HG03442 (cell line): ENCODE measurements around the gene NCR3LG1.

ENCODE experiments used
- ATAC-seq: cut with Tn5 transposase; IDR thresholded peaks from one replicate; pipeline ENCODE4 v1.9.1; 2021; ENCODE audit warnings: mild to moderate bottlenecking, moderate library complexity; ENCODE audit not compliant: unreplicated experiment

NCR3LG1 gene

DNA sequence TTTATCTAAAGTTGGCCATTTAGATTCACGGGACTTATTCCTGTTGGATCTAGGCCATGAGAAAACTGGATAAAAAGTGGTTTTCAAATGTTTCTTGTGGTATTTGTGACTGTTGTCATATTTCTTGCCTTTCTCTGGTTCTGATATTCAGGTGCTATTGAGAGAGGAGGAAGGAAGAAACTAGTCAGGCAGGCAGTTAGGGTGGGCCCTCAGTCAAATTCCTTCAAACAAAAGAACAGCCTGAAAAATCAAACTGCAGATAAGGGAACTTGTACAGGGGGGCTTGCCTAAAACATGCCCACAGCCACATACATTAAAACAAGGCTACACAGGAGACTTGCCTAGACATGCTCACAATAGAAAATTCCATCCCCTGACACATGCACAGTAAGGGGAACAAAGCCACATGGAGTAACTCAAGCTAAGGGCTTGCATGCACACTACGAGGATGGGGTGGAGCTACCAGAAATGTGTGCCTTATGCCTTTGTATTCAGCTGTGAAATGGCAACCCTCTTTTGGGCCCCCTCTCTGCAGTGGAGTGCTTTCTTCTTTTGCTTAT is 18.2 kb downstream of the NCR3LG1 start:
- no peak for ATAC-seq

DNA sequence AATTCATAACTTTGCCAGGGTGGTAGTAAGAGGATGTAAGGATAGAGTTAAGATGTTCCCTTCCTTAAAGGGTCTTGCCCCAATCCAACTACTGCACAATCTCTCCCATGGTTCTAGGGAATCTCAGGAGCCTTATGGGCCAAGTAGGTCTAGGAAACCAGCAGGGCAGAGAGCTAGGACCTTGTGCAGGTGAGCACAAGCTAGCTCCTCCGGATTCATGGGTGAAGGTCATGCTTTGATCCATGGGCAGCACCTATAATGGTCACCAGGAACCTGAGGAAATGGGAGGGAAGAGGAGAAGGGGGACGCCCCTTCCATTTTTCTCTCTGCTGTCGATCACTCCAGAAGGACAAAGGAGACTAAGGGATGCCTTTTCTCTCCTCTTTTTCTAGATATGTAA is 20.0 kb downstream of the NCR3LG1 start:
- no peak for ATAC-seq

DNA sequence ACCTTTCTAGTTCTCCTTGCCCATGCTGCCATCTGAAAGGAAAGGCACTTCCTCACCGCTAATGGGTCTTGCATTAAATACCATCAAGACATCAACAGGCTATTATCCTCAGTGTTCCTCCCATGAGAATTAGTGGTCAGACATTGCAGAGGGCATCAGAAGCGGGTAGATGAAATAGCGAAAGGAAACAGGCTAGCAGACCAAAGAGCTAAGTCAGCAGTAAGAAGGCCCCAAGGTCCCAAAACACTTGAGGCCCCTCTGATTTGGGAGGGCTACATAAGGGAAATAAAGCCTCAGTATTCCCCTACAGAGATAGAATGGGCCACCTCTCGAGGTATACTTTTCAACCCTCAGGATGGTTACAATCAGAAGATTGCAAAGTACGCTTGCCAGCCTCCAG is 23.9 kb downstream of the NCR3LG1 start:
- ATAC-seq: no peak

DNA sequence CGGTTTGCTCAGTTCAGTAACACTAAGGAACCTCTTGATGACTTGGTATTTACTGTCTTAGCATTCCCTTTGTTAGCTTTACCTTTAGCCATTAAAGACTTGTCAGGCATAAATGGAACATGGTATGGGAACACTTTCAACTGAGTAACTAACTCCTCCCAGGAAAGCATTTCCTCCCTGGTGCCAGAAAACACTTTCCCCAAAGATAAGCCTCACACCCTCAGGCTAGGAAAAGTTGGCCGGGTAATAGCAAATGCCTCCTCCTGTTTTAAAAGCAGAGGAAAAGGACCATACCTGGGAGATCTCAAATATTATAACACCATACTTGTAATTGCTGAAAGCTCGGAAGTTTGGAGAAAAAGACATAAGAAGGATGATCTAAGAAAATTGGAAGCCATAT is 24.9 kb downstream of the NCR3LG1 start:
- ATAC-seq: no peak

DNA sequence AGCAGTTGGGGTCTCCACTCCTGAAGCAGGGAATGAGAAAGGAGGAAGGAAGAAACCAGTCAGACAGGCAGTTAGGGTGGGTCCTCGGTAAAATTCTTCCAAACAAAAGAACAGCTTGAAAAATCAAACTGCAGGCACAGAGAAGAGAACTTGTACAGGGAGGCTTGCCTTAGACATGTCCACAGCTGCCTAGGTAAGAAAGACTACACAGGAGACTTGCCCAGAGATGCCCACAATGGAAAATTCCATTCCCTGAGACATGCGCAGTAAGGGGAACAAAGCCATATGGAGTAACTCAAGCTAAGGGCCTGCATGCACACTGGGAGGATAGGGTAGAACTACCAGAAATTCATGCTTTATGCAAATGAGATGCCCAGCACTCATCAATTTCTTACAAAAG is 27.1 kb downstream of the NCR3LG1 start:
- no peak for ATAC-seq

DNA sequence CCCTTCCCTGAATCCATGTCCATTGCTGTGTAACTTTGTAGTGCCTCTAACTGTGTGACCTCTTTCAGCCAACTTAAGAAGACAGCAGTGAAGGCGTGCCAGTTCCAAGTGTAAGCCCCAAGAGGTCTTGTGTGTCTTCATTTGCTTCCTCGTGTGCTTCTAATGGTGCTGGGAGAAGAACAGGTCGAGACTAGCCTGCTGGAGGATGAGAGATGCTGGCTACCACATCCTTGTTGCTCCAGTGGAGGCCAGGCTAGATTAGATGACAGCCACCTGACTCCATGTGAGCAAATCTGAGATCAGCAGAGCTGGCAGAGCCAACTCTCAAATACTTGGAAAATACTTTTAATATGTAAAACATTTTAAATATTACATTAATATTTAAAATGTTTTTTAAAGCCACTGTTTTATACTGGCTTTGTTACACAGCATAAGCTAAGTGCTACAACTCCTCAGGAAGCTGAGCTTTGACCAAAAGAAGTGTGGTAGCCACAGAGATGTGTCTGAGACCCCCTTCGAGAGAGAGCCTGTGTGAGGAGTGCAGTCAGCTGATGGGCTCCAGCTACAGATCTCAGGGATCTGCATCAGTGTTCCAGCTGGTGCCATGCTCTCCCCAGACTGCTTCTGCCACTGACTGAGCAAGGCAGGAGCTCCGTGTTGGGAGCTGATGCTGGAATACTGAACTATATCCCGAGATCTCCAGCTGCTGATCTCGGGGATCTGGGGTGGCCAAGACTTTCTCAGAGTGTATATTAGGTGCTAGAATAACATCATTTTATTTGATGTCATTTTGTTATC is 28.0 kb downstream of the NCR3LG1 start:
- no peak for ATAC-seq

DNA sequence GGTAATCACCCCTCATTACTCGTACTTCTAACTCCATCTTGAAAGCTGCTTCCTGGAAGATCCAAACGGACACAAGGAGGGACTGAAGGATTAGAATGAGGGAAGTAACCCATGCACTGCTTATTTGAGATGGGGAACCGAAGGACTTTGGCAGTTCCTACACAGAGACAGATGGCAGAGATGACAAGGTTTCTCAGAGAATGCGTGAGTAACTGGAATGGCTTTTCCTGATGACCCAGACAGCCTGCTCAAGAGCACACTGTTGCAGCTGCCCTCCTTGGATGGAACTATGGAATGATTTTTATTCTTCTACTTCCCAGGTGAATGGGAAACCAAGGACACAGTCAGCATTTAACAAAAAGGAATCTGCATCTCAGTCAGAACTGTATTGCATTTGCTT is 29.6 kb downstream of the NCR3LG1 start:
- no peak for ATAC-seq

DNA sequence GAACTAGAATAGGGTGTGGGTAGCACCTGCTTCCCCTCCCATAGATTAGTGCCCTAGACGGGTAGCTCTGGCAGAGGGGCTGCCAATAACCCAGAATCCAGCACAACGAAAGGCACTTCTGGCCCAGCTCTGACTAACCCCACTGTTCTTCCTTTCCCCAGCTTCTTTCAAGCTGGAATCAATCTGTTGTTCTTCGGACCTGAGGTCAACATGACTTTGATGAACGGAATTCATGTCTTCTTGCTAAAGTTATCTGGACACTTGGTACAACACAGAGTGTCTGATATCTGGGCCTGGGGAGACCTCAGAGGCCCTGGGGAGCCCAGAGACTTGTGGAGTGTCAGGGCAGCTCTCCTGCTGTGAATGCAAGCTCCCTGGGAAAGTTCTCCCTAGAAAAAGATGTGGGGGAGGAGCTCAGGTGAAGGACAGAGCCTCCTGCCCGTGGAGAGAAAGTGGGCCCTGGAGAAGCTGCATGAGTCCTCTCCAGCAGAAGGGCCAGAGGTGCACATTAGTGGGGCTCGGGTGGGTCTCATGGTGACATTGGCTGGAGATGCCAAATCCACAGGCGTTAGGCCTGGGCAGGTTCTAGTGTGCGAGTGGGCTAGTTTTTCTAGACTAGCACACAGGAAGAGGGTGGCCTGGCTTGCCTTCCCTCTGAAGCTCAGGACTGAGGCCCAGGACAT is 30.6 kb downstream of the NCR3LG1 start:
- no peak for ATAC-seq

DNA sequence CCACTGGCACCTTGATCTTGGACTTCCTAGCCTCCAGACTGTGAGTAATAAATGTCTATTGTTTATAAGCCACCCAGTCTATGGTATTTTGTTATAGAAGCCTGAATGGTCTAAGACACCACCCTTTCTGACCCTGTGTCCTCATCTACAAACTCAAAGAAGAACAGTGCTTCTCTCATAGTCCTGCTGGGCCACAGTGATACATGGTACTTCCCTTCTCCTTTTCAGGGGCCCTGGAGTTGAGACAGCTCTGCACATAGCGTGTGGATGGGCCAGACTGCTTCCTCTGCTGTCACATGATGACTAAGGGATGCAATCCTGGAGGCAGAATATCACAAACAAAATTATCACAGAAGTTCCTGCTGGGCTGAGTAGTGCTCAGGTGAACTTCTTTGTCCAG is 31.9 kb downstream of the NCR3LG1 start:
- ATAC-seq: no peak

DNA sequence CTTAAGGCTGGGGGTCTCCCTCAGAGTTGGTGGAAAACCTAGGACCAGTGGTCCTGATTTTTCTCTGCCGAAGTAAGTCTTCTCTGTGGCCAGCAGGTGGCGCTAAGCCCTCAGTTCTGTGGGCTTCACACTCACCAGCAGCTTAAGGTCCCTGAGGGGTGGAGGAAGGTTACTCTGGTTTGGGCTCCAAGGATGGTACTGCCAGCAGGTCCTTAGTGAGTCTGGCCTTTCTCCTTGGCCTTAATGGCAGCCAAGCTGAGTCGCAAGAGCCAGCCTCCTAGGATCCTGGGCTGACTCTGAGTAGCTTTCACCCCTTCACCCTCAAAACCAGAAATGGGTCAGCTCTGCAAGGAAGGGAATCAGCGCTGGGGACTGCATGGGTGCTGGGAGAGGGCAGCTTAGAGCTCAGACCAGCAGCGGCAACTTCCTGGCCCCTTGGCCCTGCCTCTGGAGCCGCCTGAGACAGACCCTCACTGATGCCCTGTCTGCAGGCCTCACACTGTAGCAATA is 32.5 kb downstream of the NCR3LG1 start:
- peak; percentile 46 for ATAC-seq

DNA sequence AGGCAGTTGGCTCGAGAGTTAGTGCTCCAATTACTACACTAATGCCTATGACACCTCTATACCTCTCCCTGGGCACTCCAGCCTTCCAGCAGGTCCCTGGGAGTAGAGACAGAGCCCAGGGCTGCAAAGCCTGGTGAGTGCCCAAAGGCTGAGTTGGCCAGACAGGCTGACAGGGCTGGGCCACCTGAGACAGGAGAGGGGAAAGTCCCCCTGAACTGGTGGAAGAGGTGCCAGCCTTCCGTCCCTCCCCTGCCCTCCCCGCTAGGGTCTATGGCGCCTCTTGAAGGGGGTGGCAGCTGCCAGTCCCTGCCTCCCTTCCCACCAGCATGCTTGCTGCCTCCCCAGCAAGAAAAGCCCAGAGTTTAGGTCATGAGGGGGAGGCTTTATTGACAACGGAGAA is 33.9 kb downstream of the NCR3LG1 start:
- no peak for ATAC-seq

DNA sequence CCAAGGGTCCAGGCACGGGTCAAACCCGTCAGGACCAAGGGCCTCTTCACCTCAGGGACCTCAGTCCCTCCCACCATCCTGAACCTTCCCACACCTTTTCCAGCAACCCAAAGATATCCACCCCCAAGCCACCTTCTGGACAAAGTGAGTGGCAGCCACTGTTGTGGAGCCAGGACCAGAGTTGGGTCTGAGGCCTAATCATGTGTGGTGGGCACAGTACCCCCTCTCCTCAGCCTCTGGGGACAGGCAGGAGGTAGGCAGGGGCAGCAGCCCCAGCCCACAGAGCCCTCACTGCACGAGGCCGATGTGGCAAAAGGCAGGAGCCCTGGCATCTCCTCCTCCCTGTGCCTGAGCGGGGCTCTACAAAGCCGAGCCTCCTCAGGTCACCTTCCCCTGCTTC is 34.3 kb downstream of the NCR3LG1 start:
- no peak for ATAC-seq

DNA sequence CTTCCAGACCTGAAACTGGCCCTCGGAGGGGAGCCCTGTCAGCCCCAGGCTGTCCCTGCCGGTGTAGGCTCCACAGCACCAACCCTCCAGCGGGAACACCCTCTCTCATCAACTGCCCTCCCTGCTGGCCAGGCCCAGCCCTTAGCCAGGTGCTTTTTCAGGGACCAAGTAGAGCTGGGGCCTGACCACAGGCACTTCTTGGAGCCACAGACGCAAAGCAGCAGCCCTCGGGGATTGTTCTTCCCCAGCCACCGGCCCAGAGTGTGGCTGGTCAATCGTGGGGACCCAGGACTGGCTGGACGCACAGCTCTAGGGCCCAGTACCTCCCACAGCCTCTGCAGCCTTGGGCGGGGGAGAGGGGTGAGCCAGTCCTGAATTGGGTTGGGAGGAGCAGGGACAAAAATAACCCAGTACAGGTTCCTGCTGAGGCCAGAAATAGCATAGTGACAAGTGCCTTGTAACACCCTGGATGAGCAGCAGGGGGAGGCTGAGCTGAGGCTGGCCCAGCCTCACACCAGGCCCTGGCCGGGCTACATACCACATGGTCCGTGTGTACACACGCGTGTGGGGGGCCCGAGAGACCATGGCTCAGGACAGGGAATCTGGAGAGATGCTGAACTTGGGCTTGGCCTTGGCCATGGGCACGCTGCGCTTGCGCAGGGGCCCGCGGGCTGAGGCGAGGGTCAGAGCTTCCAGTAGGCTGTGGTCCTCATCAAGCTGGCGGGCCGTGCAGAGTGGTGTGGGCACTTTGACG is 34.9 kb downstream of the NCR3LG1 start:
- peak; percentile 62 for ATAC-seq

DNA sequence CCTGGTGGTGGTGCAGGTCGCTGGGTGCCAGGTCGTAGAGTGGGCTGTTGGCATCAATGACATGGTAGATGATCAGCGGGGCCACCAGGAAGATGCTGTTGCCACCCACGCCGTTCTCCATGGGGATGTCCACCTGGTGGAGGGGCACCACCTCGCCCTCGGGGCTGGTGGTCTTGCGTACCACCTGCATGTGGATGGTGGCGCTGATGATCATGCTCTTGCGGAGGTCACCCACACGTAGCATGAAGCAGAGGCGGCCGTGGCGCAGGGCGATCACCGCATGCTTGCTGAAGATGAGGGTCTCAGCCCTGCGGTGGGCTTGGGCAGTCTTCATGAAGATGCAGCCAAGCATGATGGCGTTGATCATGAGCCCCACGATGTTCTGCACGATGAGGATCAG is 35.7 kb downstream of the NCR3LG1 start:
- no peak for ATAC-seq

DNA sequence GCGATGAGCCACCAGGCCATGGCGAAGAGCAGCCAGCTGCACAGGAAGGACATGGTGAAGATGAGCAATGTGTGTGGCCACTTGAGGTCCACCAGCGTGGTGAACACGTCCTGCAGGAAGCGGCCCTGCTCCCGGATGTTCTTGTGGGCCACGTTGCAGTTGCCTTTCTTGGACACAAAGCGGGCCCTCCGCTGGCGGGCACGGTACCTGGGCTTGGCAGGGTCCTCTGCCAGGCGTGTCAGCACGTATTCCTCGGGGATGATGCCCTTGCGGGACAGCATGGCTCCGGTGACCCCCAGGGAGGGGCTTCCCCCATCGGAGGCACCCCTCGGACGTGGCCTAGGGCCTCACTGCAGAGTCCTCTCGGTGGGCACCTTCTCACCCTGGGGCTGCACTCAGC is 36.2 kb downstream of the NCR3LG1 start:
- ATAC-seq: no peak

DNA sequence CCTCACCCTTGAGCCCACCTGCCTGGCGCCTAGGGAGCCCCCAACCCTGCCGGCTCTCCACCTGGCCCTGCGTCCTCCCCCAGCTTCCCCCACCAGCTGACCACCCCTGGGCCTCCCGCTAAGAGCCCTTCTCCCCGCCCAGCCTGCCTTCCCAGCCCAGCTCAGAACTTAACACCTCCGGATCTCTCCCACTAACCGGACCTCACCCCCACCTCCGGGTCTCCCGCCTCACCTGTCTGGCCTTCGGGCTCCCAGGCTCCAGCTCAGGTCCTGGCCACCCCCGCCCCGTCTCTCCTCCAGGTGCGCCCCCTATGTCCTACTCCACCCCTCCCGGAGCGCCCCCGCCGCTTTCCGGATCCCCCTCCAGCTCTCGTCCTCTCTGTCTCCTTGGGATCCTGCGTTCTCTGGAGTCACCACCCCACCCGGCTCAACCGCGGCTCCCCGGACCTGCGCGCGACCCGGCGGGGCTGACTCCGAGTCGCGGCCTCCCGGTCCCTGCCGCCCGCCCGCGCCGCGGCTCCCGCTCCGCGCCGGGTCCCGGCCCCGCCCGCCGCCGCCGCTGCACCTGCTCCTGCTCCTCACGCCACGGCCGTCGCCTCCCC is 37.1 kb downstream of the NCR3LG1 start, which contains the start of gene KCNJ11:
Gene KCNJ11, minus strand, starts transcription at position 51 of the 602 bp plus-strand sequence. CDS start 568 bp downstream, outside the sequence.
- ATAC-seq: peak; percentile 24

DNA sequence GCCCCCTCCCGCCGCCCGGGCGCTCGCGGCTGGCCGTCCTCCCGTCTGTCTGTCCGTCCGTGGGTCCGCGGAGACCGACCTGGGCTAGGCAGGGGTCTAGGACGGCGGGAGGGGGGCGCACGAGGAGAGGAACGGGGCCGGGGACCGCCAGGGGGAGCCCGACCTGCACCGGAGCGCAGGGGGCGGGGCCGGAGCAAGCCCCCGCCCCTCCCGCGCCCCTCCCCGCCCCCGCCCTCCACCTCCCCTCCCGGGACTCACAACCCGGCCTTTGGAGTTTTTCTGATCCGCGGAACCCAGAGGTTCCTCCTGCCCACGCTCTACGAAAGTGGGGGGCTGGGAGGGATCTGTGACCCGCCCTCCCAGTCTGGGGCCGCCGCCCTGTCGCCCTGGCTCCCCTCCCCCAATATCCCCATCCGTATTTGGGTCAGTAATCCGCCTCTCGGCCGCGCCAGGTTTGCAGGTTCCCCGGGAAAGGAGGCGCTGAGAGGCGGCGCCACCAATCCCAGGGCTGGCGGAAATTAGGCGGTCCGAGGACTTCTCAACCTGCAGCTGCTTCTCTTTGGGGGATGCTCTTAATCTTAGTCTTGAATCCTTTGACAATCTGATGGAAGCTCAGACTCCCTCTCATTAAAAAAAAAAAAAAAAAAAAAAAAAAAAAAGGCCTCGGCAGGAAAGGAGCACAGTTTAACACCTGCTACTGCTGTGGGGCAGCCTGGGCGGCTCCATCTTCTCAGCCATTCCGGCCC is 37.8 kb downstream of the NCR3LG1 start:
- peak; percentile 45 for ATAC-seq

DNA sequence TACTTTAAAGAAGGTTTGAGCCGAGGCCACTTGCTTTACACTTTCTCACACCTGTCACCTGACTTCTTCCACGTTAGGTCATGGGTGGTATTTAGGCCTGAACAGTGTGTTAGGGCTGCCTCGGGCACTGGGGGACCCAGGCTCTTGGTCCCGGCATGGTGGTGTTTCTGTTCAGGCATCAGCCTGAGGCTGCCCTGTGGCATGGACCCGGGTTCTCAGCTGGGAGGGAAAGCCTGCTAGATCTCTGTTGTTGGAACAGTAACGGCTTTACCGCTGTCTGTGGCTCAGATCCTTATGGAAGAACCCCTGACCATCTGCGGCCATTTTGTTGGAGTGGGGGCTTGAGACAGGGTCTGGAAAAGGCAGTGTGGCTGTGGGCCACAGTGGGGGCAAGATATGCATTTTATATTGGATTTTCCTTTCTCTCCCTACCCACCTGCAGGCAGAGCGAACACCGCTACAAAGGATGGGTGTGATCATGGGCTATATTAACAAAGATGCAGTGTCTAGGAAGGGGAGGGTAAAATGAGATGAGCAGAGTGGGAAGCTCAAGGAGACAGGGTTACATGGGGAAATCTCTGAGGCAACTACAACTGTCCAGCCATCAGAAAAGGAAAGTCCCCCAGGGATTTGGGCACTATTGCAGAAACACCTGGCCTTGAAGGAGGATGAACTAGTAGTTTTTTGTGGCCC is 38.5 kb downstream of the NCR3LG1 start:
- no peak for ATAC-seq
